Stimulated activated CD8-positive, alpha-beta memory T cell treated with anti-CD3 and anti-CD28 coated beads, Interleukin-4, amount 100 ng/mL, for 1 hour (primary cell): ENCODE results near the gene POLR1H.
"Not testable (repeated sequence)": the region's sequence is repeated elsewhere in the genome, so short reads cannot be mapped to it uniquely, and the experiment has no call there.

Source experiments
- DNase-seq, 2 donors: peaks; one replicate each; pipeline ENCODE4 v3.0.0-alpha.2; 2020; ENCODE audit warnings: low read depth in 2 of 2, low spot score in 1 of 2

Gene POLR1H

GRCh38 chr6:30061092-30061857, at the start of gene POLR1H:
Gene POLR1H (plus strand): TSS chr6:30061265. CDS start chr6:30061525, 260 bp downstream.
- peak; percentile 69 to 70 for DNase-seq

GRCh38 chr6:30013291-30013922, 47.7 kb upstream of the POLR1H start:
- DNase-seq, result peak in 1 of 2 donors; percentile 19

- no peak for DNase-seq
These were observed 41.2 kb upstream of the POLR1H start for GRCh38 chr6:30019819-30020218.

- no peak for DNase-seq
These were observed 40.4 kb upstream of the POLR1H start for GRCh38 chr6:30020626-30021025.

- DNase-seq, result no peak
These were observed 38.9 kb upstream of the POLR1H start for GRCh38 chr6:30022189-30022588.

GRCh38 chr6:30022712-30023111, 38.4 kb upstream of the POLR1H start:
- not testable (repeated sequence) for DNase-seq

- DNase-seq, result no peak
These were observed 35.9 kb upstream of the POLR1H start for GRCh38 chr6:30025186-30025585.

- DNase-seq, result no peak
These were observed 31.5 kb upstream of the POLR1H start for GRCh38 chr6:30029588-30029987.

GRCh38 chr6:30031381-30031780, 29.7 kb upstream of the POLR1H start:
- no peak for DNase-seq

- DNase-seq, result not testable (repeated sequence)
These were observed 27.6 kb upstream of the POLR1H start for GRCh38 chr6:30033440-30033839.

- no peak for DNase-seq
These were observed 25.3 kb upstream of the POLR1H start for GRCh38 chr6:30035784-30036183.

GRCh38 chr6:30037182-30037788, 23.8 kb upstream of the POLR1H start:
- DNase-seq, result no peak

GRCh38 chr6:30041221-30041620, 19.8 kb upstream of the POLR1H start:
- DNase-seq, result no peak

GRCh38 chr6:30041821-30042220, 19.2 kb upstream of the POLR1H start:
- no peak for DNase-seq

GRCh38 chr6:30042476-30042875, 18.6 kb upstream of the POLR1H start:
- no peak for DNase-seq

- DNase-seq, result no peak
These were observed 18.2 kb upstream of the POLR1H start for GRCh38 chr6:30042914-30043313.

GRCh38 chr6:30043744-30044143, 17.3 kb upstream of the POLR1H start:
- no peak for DNase-seq

- no peak for DNase-seq
These were observed 16.4 kb upstream of the POLR1H start for GRCh38 chr6:30044630-30045029.

GRCh38 chr6:30047220-30047619, 13.8 kb upstream of the POLR1H start:
- DNase-seq, result no peak

- DNase-seq, result no peak
These were observed 7.4 kb upstream of the POLR1H start for GRCh38 chr6:30053682-30054081.

- DNase-seq, result no peak
These were observed 5.6 kb upstream of the POLR1H start for GRCh38 chr6:30055513-30055912.

- no peak for DNase-seq
These were observed 416 bp upstream of the POLR1H start for GRCh38 chr6:30060606-30061091.
